Caco-2 (cell line): ENCODE measurements around the gene RERE. TPM values are rescaled to one million over a fixed set of nuclear protein-coding genes. Genes with fewer than 3 reads are reported as not detected.

Experiments
- BruUV-seq: library from RNA; stranded (reverse); fragments of 400-500 nt; replicated peaks from 2 replicates; lab custom pipeline; 2021; lab: Mats Ljungman, UMichigan
- CTCF ChIA-PET: fragments of 300-600 bp; sonication (Branson Sonifier 250); formaldehyde crosslinking; loops from one replicate; lab custom pipeline; 2022; ENCODE audit warnings: antibody characterized with exemption; lab: Charles Lee
- POLR2A ChIA-PET: fragments of 300-600 bp; sonication (Branson Sonifier 250); formaldehyde crosslinking; loops from one replicate; lab custom pipeline; 2022; ENCODE audit warnings: antibody characterized with exemption; lab: Charles Lee
- DNase-seq, 2 experiments: peaks; one replicate each; pipeline versions ENCODE4 v3.0.0 to v3.0.0-alpha.2; 2020 to 2022
- H3K27me3 ChIP-seq: replicated peaks from 2 replicates; pipeline ENCODE4 v1.6.0; 2011; ENCODE audit warnings: low read length; ENCODE audit not compliant: control insufficient read depth, insufficient read depth
- H3K36me3 ChIP-seq: 2 replicates; pipeline ENCODE4 v1.5.1; 2011; ENCODE audit warnings: low read length; ENCODE audit not compliant: control insufficient read depth, insufficient read depth
- H3K4me1 ChIP-seq: fragments of 250-450 bp; sonication (Bioruptor Pico); 2 replicates; pipeline ENCODE4 v1.5.1; 2020; ENCODE audit warnings: mild to moderate bottlenecking
- H3K4me3 ChIP-seq: 2 replicates; pipeline ENCODE4 v1.5.1; 2011; ENCODE audit warnings: low read depth, mild to moderate bottlenecking, control low read depth, low read length
- H3K9me3 ChIP-seq: fragments of 250-450 bp; sonication (Bioruptor Pico); 2 replicates; pipeline ENCODE4 v1.5.1; 2020; ENCODE audit warnings: mild to moderate bottlenecking, moderate library complexity
- H3K27ac Mint-ChIP-seq: one replicate; pipeline ENCODE4 v1.8.0; 2022; ENCODE audit warnings: mixed read lengths; ENCODE audit not compliant: unreplicated experiment
- H3K27me3 Mint-ChIP-seq: one replicate; pipeline ENCODE4 v1.8.0; 2022; ENCODE audit warnings: mixed read lengths; ENCODE audit not compliant: insufficient read depth, unreplicated experiment
- H3K36me3 Mint-ChIP-seq: one replicate; pipeline ENCODE4 v1.8.0; 2022; ENCODE audit warnings: mild to moderate bottlenecking, mixed read lengths; ENCODE audit not compliant: insufficient read depth, unreplicated experiment
- H3K4me1 Mint-ChIP-seq: one replicate; pipeline ENCODE4 v1.8.0; 2022; ENCODE audit warnings: low read depth, mixed read lengths; ENCODE audit not compliant: unreplicated experiment
- H3K4me3 Mint-ChIP-seq: one replicate; pipeline ENCODE4 v1.8.0; 2022; ENCODE audit warnings: mild to moderate bottlenecking, moderate library complexity, mixed read lengths; ENCODE audit not compliant: unreplicated experiment
- H3K9me3 Mint-ChIP-seq: one replicate; pipeline ENCODE4 v1.8.0; 2022; ENCODE audit warnings: mixed read lengths; ENCODE audit not compliant: unreplicated experiment
- CTCF ChIP-seq, 2 experiments: fragments of 200-600 bp in 1 of 2; IDR thresholded peaks; 1 replicate in 1 of 2; 2 replicates in 1 of 2; pipeline versions ENCODE4 v1.5.1 to v1.8.0; 2011 to 2022; ENCODE audit warnings: antibody characterized with exemption in 1 of 2, control low read depth in 1 of 2, inconsistent platforms in 1 of 2, low read depth in 1 of 2, low read length in 1 of 2, mild to moderate bottlenecking in 1 of 2, moderate library complexity in 1 of 2; ENCODE audit not compliant: insufficient read depth in 1 of 2, severe bottlenecking in 1 of 2, unreplicated experiment in 1 of 2
- intact Hi-C: fragments of 100-400 bp; cut with micrococcal nuclease; formaldehyde crosslinking; loops from one replicate; pipeline ENCODE4 v1.10.0; 2022; ENCODE audit not compliant: unreplicated experiment
- total RNA-seq: library from RNA; stranded (reverse); gene quantifications from 2 replicates; pipeline ENCODE4 v1.2.3, GENCODE V29; 2022

Gene RERE
- total RNA-seq, 1 experiment from 2014 or later, result 85.2 TPM

- Mint-ChIP-seq H3K36me3 (peaks cover 54% of the 10 kb centered on the region), H3K27me3 (no peaks in the 10 kb centered on the region)
- TF ChIP-seq CTCF (IDR thresholded peaks at IDR 0.05; ENCODE audit: insufficient read depth in 1 of 2, low read depth in 1 of 2, low read length in 1 of 2, severe bottlenecking in 1 of 2, unreplicated experiment in 1 of 2), result no peak
Observed at GRCh38 chr1:8384577-8384976, 432.9 kb downstream of the RERE start.

GRCh38 chr1:8384088-8384487 is 433.4 kb downstream of the RERE start:
- intact Hi-C loops, result no loop called here
- H3K4me1 ChIP-seq, result no peaks in the 10 kb centered on the region
- H3K27me3 ChIP-seq, result no peaks in the 10 kb centered on the region
- peaks cover 6% of the 10 kb centered on the region for H3K4me1 Mint-ChIP-seq
- DNase-seq, result no peak
- peaks cover 3% of the 10 kb centered on the region; the same call in 1 of the 2 replicates for H3K36me3 ChIP-seq
- CTCF ChIA-PET, result no interaction called here
- POLR2A ChIA-PET, result no interaction called here
- no peak overlapping the region for H3K4me3 ChIP-seq
- H3K9me3 Mint-ChIP-seq, result no peaks in the 10 kb centered on the region
- H3K27me3 Mint-ChIP-seq, result no peaks in the 10 kb centered on the region
- no peak overlapping the region for H3K4me3 Mint-ChIP-seq
- TF ChIP-seq CTCF (IDR thresholded peaks at IDR 0.05; ENCODE audit: insufficient read depth in 1 of 2, low read depth in 1 of 2, low read length in 1 of 2, severe bottlenecking in 1 of 2, unreplicated experiment in 1 of 2), result no peak
- BruUV-seq, result no TSS peak
- no peaks in the 10 kb centered on the region for H3K9me3 ChIP-seq
- H3K27ac Mint-ChIP-seq, result no peak overlapping the region
- H3K36me3 Mint-ChIP-seq, result peaks cover 51% of the 10 kb centered on the region

More at GRCh38 chr1:8384577-8384976, 432.9 kb downstream of the RERE start:
- no peaks in the 10 kb centered on the region for H3K27me3 ChIP-seq
- Mint-ChIP-seq H3K4me1 (peaks cover 4% of the 10 kb centered on the region), H3K27ac (no peak overlapping the region), H3K4me3 (no peak overlapping the region), H3K9me3 (no peaks in the 10 kb centered on the region)
- no TSS peak for BruUV-seq
- H3K4me3 ChIP-seq, result no peak overlapping the region
- no peaks in the 10 kb centered on the region for H3K4me1 ChIP-seq
- ChIA-PET CTCF (no interaction called here), POLR2A (no interaction called here)
- peaks cover 3% of the 10 kb centered on the region; the same call in 1 of the 2 replicates for H3K36me3 ChIP-seq
- DNase-seq, result no peak
- H3K9me3 ChIP-seq, result no peaks in the 10 kb centered on the region
- intact Hi-C loops, result no loop called here

- no peak for TF ChIP-seq CTCF (IDR thresholded peaks at IDR 0.05; ENCODE audit: insufficient read depth in 1 of 2, low read depth in 1 of 2, low read length in 1 of 2, severe bottlenecking in 1 of 2, unreplicated experiment in 1 of 2)
- CTCF ChIA-PET, result no interaction called here
- intact Hi-C loops, result no loop called here
Observed at GRCh38 chr1:8382608-8383505, 434.6 kb downstream of the RERE start.

More at GRCh38 chr1:8382608-8383505, 434.6 kb downstream of the RERE start:
- DNase-seq, result no peak
- no peaks in the 10 kb centered on the region for H3K27me3 ChIP-seq
- Mint-ChIP-seq H3K4me3 (no peak overlapping the region), H3K9me3 (no peaks in the 10 kb centered on the region), H3K27me3 (no peaks in the 10 kb centered on the region), H3K36me3 (peaks cover 57% of the 10 kb centered on the region), H3K4me1 (peaks cover 9% of the 10 kb centered on the region), H3K27ac (no peak overlapping the region)
- peaks cover 3% of the 10 kb centered on the region; the same call in 1 of the 2 replicates for H3K36me3 ChIP-seq
- H3K4me3 ChIP-seq, result no peak overlapping the region
- H3K4me1 ChIP-seq, result 0 out of 2 replicates have a peak, but pooled peaks cover 5% of the 10 kb centered on the region
- no TSS peak for BruUV-seq
- POLR2A ChIA-PET, result no interaction called here
- no peaks in the 10 kb centered on the region for H3K9me3 ChIP-seq
